Central memory CD8-positive, alpha-beta T cell (primary cell): ENCODE data around the gene HAPLN3.
"Not testable (repeated sequence)": the region's sequence is repeated elsewhere in the genome, so short reads cannot be mapped to it uniquely, and the experiment has no call there.

Source experiments
- ATAC-seq: fragments of 150-1000 bp; cut with Tn5 transposase; replicated peaks from 2 replicates; pipeline ENCODE4 v1.10.0; 2022; ENCODE audit warnings: mild to moderate bottlenecking, moderate FRiP score, moderate number of reproducible peaks; ENCODE audit not compliant: poor library complexity, severe bottlenecking; ENCODE audit errors: extremely low read depth
- DNase-seq, 2 donors: peaks; one replicate each; pipeline ENCODE4 v3.0.0; 2021; ENCODE audit warnings: low spot score in 2 of 2
- H3K27ac Mint-ChIP-seq: one replicate; pipeline ENCODE4 v1.8.0; 2022; ENCODE audit warnings: low read depth, mild to moderate bottlenecking, moderate library complexity, mixed read lengths
- H3K27me3 Mint-ChIP-seq: one replicate; pipeline ENCODE4 v1.8.0; 2022; ENCODE audit warnings: mixed read lengths
- H3K36me3 Mint-ChIP-seq: one replicate; pipeline ENCODE4 v1.8.0; 2022; ENCODE audit warnings: mild to moderate bottlenecking, moderate library complexity, mixed read lengths; ENCODE audit not compliant: insufficient read depth
- H3K4me1 Mint-ChIP-seq: one replicate; pipeline ENCODE4 v1.8.0; 2022; ENCODE audit warnings: mixed read lengths
- H3K4me3 Mint-ChIP-seq: one replicate; pipeline ENCODE4 v1.8.0; 2022; ENCODE audit warnings: mild to moderate bottlenecking, moderate library complexity, mixed read lengths
- H3K9me3 Mint-ChIP-seq: one replicate; pipeline ENCODE4 v1.8.0; 2022; ENCODE audit warnings: mixed read lengths

The HAPLN3 gene

DNA sequence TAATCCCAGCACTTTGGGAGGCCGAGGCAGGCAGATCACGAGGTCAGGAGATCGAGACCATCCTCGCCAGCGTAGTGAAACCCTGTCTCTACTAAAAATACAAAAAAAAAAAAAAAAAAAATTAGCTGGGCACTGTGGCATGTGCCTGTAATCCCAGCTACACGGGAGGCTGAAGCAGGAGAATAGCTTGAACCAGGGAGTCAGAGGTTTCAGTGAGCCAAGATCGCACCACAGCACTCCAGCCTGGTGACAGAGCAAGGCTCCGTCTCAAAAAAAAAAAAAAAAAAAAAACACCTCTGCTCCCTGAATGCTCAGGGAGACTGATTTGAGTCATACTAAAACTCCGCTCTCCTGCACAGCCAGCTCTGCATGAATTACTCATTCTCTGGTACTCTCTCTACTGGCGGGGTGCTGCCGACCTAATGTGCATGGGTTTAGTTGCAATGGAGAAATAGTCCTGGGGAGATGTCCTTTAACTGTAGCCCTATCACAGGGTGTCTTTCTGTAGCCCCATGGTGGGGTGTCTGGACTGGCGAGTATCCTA is 25.6 kb upstream of the HAPLN3 start:
- not testable (repeated sequence) for H3K4me3 Mint-ChIP-seq, ATAC-seq, DNase-seq, H3K9me3 Mint-ChIP-seq, H3K4me1 Mint-ChIP-seq, H3K27ac Mint-ChIP-seq, H3K36me3 Mint-ChIP-seq
- H3K27me3 Mint-ChIP-seq, result peaks cover 46% of the 10 kb centered on the region

DNA sequence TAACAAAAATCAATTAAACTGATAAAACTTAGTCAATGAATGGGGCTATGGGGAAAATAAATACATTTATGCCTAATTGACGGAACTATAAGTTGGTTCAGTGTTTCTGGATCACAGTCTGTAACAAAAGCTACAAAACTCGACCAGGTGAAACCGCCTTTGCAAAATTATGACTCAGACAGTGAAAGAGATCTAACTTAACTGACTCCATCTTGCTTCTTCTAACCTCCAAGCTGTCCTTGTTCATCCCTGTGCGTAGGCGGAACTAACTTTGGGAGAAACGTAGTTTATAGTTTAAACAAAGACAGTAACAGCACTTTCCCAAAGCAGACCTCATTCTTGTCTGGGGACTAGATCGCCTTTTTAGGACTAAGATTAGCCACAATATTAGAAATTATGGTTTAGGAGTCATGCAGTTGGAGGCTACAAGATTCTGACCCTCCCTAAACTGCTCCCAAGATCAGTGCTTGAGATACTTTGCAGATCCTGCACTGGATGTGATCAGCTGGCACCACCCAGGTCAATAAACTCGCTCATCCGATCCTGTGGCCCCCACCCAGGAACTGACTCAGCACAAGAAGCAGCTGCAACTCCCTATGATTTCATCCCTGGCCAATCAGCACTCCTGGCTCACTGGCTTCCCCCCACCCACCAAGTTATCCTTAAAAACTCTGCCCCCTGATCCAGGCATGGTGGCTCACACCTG is 25.0 kb upstream of the HAPLN3 start:
- ATAC-seq (no peak), DNase-seq (no peak)
- H3K4me3 Mint-ChIP-seq, result no peak overlapping the region
- no peaks in the 10 kb centered on the region for H3K36me3 Mint-ChIP-seq
- no peak overlapping the region for H3K27ac Mint-ChIP-seq
- H3K27me3 Mint-ChIP-seq, result peaks cover 47% of the 10 kb centered on the region
- H3K4me1 Mint-ChIP-seq, result no peaks in the 10 kb centered on the region
- no peaks in the 10 kb centered on the region for H3K9me3 Mint-ChIP-seq

DNA sequence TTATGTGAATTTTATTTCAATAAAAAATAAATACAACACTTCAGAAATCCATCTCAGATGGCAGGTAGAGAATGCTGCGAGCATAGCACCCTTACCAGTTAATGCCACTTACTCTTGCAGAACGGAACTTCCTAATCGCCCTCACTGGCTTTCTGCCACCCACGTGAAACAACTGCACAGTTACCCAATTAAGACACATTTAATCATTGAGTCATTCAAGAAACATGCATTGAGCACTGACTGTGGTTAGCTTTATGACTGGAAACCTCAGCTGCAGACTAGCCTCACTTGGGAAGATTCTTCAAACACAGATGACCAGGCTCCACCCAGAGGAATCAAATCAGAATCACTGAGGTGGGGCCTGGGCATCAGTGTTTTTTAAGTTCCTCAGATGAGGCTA is 23.4 kb upstream of the HAPLN3 start:
- Mint-ChIP-seq H3K27me3 (peaks cover 47% of the 10 kb centered on the region), H3K27ac (no peak overlapping the region), H3K36me3 (no peaks in the 10 kb centered on the region), H3K9me3 (no peaks in the 10 kb centered on the region), H3K4me1 (peaks cover under 1% of the 10 kb centered on the region), H3K4me3 (no peak overlapping the region)
- DNase-seq (no peak), ATAC-seq (no peak)

DNA sequence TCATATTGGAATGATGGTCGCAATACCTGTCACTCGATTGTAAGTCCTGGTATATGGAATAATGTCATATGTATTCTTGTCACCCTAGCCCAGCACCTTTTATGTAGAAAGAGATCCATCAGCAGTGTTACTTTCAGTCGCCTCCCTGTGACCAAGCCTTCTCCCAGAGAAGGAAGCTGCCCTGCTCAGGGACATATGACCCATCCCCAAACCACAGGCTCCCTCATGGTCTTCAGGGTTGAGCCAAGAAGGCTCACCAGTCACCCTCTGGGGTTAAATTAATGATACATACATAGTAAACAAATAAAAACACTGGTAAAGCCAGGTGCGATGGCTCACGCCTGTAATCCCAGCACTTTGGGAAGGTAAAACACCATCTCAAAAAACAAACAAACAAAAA is 22.4 kb upstream of the HAPLN3 start:
- ATAC-seq, result no peak
- H3K4me3 Mint-ChIP-seq, result no peak overlapping the region
- DNase-seq, result no peak
- no peaks in the 10 kb centered on the region for H3K36me3 Mint-ChIP-seq
- peaks cover 47% of the 10 kb centered on the region for H3K27me3 Mint-ChIP-seq
- H3K4me1 Mint-ChIP-seq, result peaks cover 5% of the 10 kb centered on the region
- H3K9me3 Mint-ChIP-seq, result no peaks in the 10 kb centered on the region
- no peak overlapping the region for H3K27ac Mint-ChIP-seq

- H3K27me3 Mint-ChIP-seq, result peaks cover 44% of the 10 kb centered on the region
- no peak overlapping the region for H3K27ac Mint-ChIP-seq
- no peaks in the 10 kb centered on the region for H3K36me3 Mint-ChIP-seq
- no peak overlapping the region for H3K4me3 Mint-ChIP-seq
- no peak for ATAC-seq
- H3K9me3 Mint-ChIP-seq, result no peaks in the 10 kb centered on the region
- H3K4me1 Mint-ChIP-seq, result peaks cover 10% of the 10 kb centered on the region
- DNase-seq, result no peak
Measured at GRCh38 chr15:88915354-88915753, 20.0 kb upstream of the HAPLN3 start.

- H3K36me3 Mint-ChIP-seq, result no peaks in the 10 kb centered on the region
- ATAC-seq (no peak), DNase-seq (no peak)
- H3K27ac Mint-ChIP-seq, result peak overlapping the region; percentile 88
- peaks cover 28% of the 10 kb centered on the region for H3K27me3 Mint-ChIP-seq
- peaks cover 10% of the 10 kb centered on the region for H3K4me1 Mint-ChIP-seq
- no peaks in the 10 kb centered on the region for H3K9me3 Mint-ChIP-seq
- H3K4me3 Mint-ChIP-seq, result peak overlapping the region; percentile 94
Measured at GRCh38 chr15:88913850-88914169, 18.5 kb upstream of the HAPLN3 start.

DNA sequence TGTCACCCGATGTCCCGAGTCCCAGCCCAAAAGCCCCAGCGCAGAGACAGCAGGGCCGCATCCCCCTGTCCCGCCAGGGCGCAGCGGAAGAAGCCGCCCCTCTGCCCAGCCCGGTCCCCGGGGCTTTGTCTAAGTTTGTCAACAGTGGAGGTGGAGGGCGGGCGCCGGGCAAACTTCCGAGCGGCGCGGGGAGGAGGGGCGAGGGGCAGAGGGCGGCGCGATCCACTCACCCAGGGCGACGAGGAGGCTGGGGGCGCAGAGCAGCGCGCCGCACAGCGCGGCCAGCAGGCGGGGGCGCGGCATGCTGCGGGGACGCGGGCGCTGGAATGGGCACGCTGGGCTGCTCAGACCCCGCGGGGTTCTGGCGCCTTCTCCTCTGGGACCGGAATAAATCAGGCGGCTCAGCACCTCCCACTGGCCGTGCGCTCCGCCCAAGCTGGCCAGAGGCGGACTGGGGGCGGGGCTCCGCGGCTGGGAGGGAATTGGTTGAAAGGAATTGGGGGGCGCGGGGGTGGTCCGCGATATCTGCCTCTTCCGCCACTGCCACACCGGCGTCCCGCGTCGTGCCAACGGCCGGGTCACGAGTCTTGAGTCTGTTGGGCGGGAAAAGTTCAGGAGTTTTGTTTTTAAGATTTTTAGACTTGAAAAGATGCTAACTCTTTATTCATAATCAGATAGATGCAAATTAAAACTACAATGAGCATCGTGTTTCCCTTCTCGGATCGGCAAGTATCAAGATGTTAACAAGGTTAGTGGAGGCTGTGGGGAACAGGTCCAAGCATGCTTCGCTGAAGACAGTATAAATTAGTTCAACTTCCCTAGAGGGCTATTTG is 17.9 kb upstream of the HAPLN3 start, which contains the start of gene MFGE8:
MFGE8 (minus strand) TSS at position 363 of the 833 bp plus-strand sequence; CDS start at position 303, 60 bp downstream.
- Mint-ChIP-seq H3K4me3 (peak within 1 kb of the TSS; percentile 94), H3K9me3 (no peaks in the 10 kb centered on the region), H3K27ac (peak within 1 kb of the TSS; percentile 88), H3K36me3 (no peaks in the 10 kb centered on the region), H3K27me3 (peaks cover 23% of the 10 kb centered on the region), H3K4me1 (peaks cover 10% of the 10 kb centered on the region)
- peak; percentile 27 to 46 for DNase-seq
- ATAC-seq, result peak; percentile 89

GRCh38 chr15:88912500-88912921 is 17.2 kb upstream of the HAPLN3 start:
- DNase-seq, result no peak
- H3K36me3 Mint-ChIP-seq, result no peaks in the 10 kb centered on the region
- peak overlapping the region; percentile 10 for H3K27ac Mint-ChIP-seq
- H3K4me1 Mint-ChIP-seq, result peaks cover 10% of the 10 kb centered on the region
- ATAC-seq, result no peak
- H3K4me3 Mint-ChIP-seq, result peak overlapping the region; percentile 94
- no peaks in the 10 kb centered on the region for H3K9me3 Mint-ChIP-seq
- H3K27me3 Mint-ChIP-seq, result peaks cover 17% of the 10 kb centered on the region

GRCh38 chr15:88911766-88912118 is 16.4 kb upstream of the HAPLN3 start:
- Mint-ChIP-seq H3K9me3 (no peaks in the 10 kb centered on the region), H3K27ac (peak overlapping the region; percentile 22), H3K36me3 (no peaks in the 10 kb centered on the region), H3K4me3 (peak overlapping the region; percentile 94), H3K27me3 (peaks cover 9% of the 10 kb centered on the region), H3K4me1 (peaks cover 10% of the 10 kb centered on the region)
- DNase-seq (no peak), ATAC-seq (no peak)

DNA sequence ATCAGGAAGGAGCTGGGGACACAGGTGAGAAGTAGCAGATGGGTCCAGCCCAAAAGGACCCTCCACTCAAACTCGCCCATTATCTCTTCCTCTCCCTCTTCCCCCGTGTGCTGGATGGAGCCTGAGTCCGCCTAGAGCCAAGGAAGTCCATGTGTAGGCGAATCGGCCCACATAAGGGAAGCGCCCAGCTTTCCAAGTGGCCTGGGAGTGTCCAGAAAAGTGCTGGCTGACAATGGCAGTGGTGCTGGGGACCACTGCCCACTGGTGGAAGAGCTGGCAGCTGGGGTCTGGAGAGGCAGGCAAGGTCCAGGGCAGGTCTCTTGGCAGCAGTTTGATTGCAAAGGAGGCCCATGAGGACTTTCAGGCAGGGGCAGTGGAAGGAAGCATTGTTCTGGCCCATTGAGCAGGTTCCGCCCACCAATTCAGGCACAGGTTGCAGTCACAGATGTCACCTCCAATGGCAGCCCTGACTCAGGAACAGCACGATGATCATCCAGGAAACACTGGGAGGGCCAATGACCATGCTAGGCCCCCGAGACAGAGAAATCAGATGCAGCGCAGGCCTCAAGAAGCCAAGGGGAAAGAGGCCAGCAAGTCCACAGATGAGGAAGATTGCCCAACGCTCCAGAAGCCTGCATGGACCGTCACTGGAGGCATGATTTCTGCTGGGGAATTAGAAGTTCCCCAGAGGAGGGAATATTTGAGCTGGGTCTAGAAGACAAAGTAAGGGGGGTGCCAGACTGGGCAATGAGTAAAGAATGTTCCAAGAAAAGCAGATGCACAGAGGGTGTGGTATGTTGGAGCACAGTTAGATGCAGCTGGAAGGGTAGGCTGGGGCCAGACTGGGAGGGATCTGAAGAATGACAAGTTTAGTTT is 14.8 kb upstream of the HAPLN3 start:
- no peak overlapping the region for H3K27ac Mint-ChIP-seq

GRCh38 chr15:88908697-88909621 is 13.6 kb upstream of the HAPLN3 start:
- H3K4me3 Mint-ChIP-seq, result no peak overlapping the region
- no peak overlapping the region for H3K27ac Mint-ChIP-seq
- peaks cover 23% of the 10 kb centered on the region for H3K4me1 Mint-ChIP-seq
- no peak for ATAC-seq
- H3K9me3 Mint-ChIP-seq, result no peaks in the 10 kb centered on the region
- no peak for DNase-seq
- H3K27me3 Mint-ChIP-seq, result no peaks in the 10 kb centered on the region
- no peaks in the 10 kb centered on the region for H3K36me3 Mint-ChIP-seq

More for the DNA sequence above, 14.8 kb upstream of the HAPLN3 start:
- no peak overlapping the region for H3K4me3 Mint-ChIP-seq
- ATAC-seq (no peak), DNase-seq (no peak)
- peaks cover 11% of the 10 kb centered on the region for H3K4me1 Mint-ChIP-seq
- H3K36me3 Mint-ChIP-seq, result no peaks in the 10 kb centered on the region
- H3K9me3 Mint-ChIP-seq, result no peaks in the 10 kb centered on the region
- H3K27me3 Mint-ChIP-seq, result no peaks in the 10 kb centered on the region
